Omental fat pad (tissue), 4 donors: ENCODE data around the gene FTSJ3. TPM values are rescaled to one million over a fixed set of nuclear protein-coding genes. Genes with fewer than 3 reads are reported as not detected.
"Not testable (repeated sequence)": the region's sequence is repeated elsewhere in the genome, so short reads cannot be mapped to it uniquely, and the experiment has no call there.

ENCODE experiments used
- ATAC-seq: fragments of 150-250 bp; one replicate; pipeline ENCODE4 v1.9.1; 2016; ENCODE audit warnings: mild to moderate bottlenecking, moderate library complexity; ENCODE audit not compliant: low FRiP score
- DNase-seq: peaks from one replicate; pipeline ENCODE4 v3.0.0-alpha.2; 2019; ENCODE audit warnings: low spot score
- CTCF ChIP-seq, 3 donors: fragments of 450-650 bp; IDR thresholded peaks; one replicate each; pipeline ENCODE4 v1.5.1; 2016 to 2017; ENCODE audit warnings: antibody characterized with exemption in 3 of 3, mild to moderate bottlenecking in 3 of 3, moderate library complexity in 2 of 3
- total RNA-seq, 4 donors: library from RNA; depleted of rRNA; stranded (reverse); fragments of >200 nt; gene quantifications; one replicate each; pipeline ENCODE4 v1.1.0, GENCODE V29; 2016

Gene FTSJ3
- 10 to 100 TPM; 39.1 to 46.4 (median 40.4) TPM for total RNA-seq

- TF ChIP-seq CTCF (IDR thresholded peaks at IDR 0.05), result no peak
- peak; percentile 96 for ATAC-seq
- peak; percentile 84 for DNase-seq
These were observed at the start of gene FTSJ3, which contains the start of gene PSMC5 for GRCh38 chr17:63827002-63827800. Gene FTSJ3, minus strand, starts transcription at chr17:63827663. Its CDS starts 761 bp downstream, at chr17:63826902. Gene PSMC5, plus strand, starts transcription at chr17:63827431. Its CDS starts 60 bp downstream, at chr17:63827491.

GRCh38 chr17:63874693-63875092 lies 47.2 kb upstream of the FTSJ3 start:
- DNase-seq, ATAC-seq: not testable (repeated sequence)

GRCh38 chr17:63874061-63874626 lies 46.7 kb upstream of the FTSJ3 start:
- ATAC-seq, DNase-seq: not testable (repeated sequence)

GRCh38 chr17:63873577-63873976 lies 46.1 kb upstream of the FTSJ3 start, which contains the start of gene CSH2:
Gene CSH2, minus strand, starts transcription at chr17:63873677. Its CDS starts 63 bp downstream, at chr17:63873614.
- ATAC-seq, DNase-seq: not testable (repeated sequence)

GRCh38 chr17:63871646-63872365 lies 44.3 kb upstream of the FTSJ3 start:
- not testable (repeated sequence) for DNase-seq, ATAC-seq

- not testable (repeated sequence) for ATAC-seq, DNase-seq
These were observed 42.8 kb upstream of the FTSJ3 start for GRCh38 chr17:63870292-63870665.

- not testable (repeated sequence) for DNase-seq, ATAC-seq
These were observed 42.2 kb upstream of the FTSJ3 start for GRCh38 chr17:63869491-63870291.

GRCh38 chr17:63866625-63867024 lies 39.2 kb upstream of the FTSJ3 start:
- ATAC-seq, DNase-seq: not testable (repeated sequence)

- no peak for TF ChIP-seq CTCF (IDR thresholded peaks at IDR 0.05)
- DNase-seq, result no peak
- no peak for ATAC-seq
These were observed 31.8 kb upstream of the FTSJ3 start for GRCh38 chr17:63859257-63859656.

- DNase-seq, result not testable (repeated sequence)
These were observed 29.0 kb upstream of the FTSJ3 start for GRCh38 chr17:63856425-63856824.

GRCh38 chr17:63855185-63855584 lies 27.7 kb upstream of the FTSJ3 start:
- no peak for TF ChIP-seq CTCF (IDR thresholded peaks at IDR 0.05)
- DNase-seq (no peak), ATAC-seq (no peak)

More at GRCh38 chr17:63856425-63856824, 29.0 kb upstream of the FTSJ3 start:
- ATAC-seq, result not testable (repeated sequence)
